GM12878 (cell line): Measurements from ENCODE around the gene SLX4IP. TPM values are rescaled to one million over a fixed set of nuclear protein-coding genes. Genes with fewer than 3 reads are reported as not detected.

ENCODE experiments used
- HDAC2 ChIP-seq: fragments of 200-600 bp; sonication (generic); IDR thresholded peaks from 2 replicates; pipeline ENCODE4 v1.6.1; 2017
- HDAC6 ChIP-seq: fragments of 200-600 bp; sonication (generic); IDR thresholded peaks from one replicate; pipeline ENCODE4 v1.8.0; 2017; ENCODE audit warnings: antibody characterized with exemption; ENCODE audit not compliant: unreplicated experiment
- IRF3 ChIP-seq: fragments of 450-650 bp; IDR thresholded peaks from 2 replicates; pipeline ENCODE4 v1.6.1; 2014; ENCODE audit warnings: mild to moderate bottlenecking
- KDM1A ChIP-seq: fragments of 200-600 bp; sonication (generic); IDR thresholded peaks from 2 replicates; pipeline ENCODE4 v1.6.1; 2016; ENCODE audit warnings: borderline replicate concordance
- PBX3 ChIP-seq: IDR thresholded peaks from 2 replicates; pipeline ENCODE4 v1.6.1; 2011; ENCODE audit warnings: mild to moderate bottlenecking, low read depth, low read length, moderate library complexity; ENCODE audit not compliant: insufficient replicate concordance
- POU2F2 ChIP-seq: IDR thresholded peaks from 3 replicates; pipeline ENCODE4 v1.6.1; 2011; ENCODE audit warnings: low read depth, mild to moderate bottlenecking, low read length, borderline replicate concordance
- RBBP5 ChIP-seq: fragments of 200-600 bp; sonication (generic); conservative IDR thresholded peaks from 2 replicates; pipeline ENCODE4 v1.6.1; 2016
- SREBF2 ChIP-seq: IDR thresholded peaks from 2 replicates; pipeline ENCODE4 v1.6.1; 2012; ENCODE audit warnings: mild to moderate bottlenecking, low read length
- TCF12 ChIP-seq: IDR thresholded peaks from 2 replicates; pipeline ENCODE4 v1.6.1; 2011; ENCODE audit warnings: low read depth, mild to moderate bottlenecking, low read length
- USF1 ChIP-seq: IDR thresholded peaks from 2 replicates; pipeline ENCODE4 v1.6.1; 2011; ENCODE audit warnings: borderline replicate concordance, low read depth, mild to moderate bottlenecking, moderate library complexity, mixed read lengths, low read length; ENCODE audit not compliant: insufficient read depth; ENCODE audit errors: extremely low read length
- polyA plus RNA-seq, 11 experiments: library from polyadenylated mRNA; depleted of rRNA in 4 of 11; unstranded in 6 of 11; stranded (reverse) in 5 of 11; fragments of >200 nt; fragmentation: Nextera tagmentation in 4 of 11; fragmentation: Illumina TruSeq in 1 of 11; extraction: Ambion mirVana in 4 of 11; extraction: Trizol in 1 of 11; gene quantifications; 1 replicate in 1 of 11; 2 replicates in 10 of 11; pipeline versions ENCODE4 v1.2.1 to v1.2.3, GENCODE V29; 2011 to 2016; ENCODE audit warnings: inconsistent platforms in 2 of 11, missing spikeins in 2 of 11, low read depth in 1 of 11
- total RNA-seq, 4 experiments: library from RNA; depleted of rRNA in 3 of 4; stranded (reverse); fragments of >200 nt in 3 of 4; fragmentation: Illumina TruSeq in 1 of 4; extraction: Trizol in 1 of 4; gene quantifications; 2 replicates each; pipeline versions ENCODE4 v1.2.1 to v1.2.3, GENCODE V29; 2013 to 2021

SLX4IP gene
- total and polyA plus RNA-seq, 10 of the 15 experiments (the other 5 are each of a cell fraction or from before 2014, with no cell fraction given): 2.2 to 11.0 (median 6.3) TPM

- TF ChIP-seq RBBP5 (no peak), HDAC6 (no peak), HDAC2 (no peak), USF1 (no peak), KDM1A (no peak), PBX3 (no peak), POU2F2 (no peak), SREBF2 (no peak), TCF12 (no peak), IRF3 (no peak)
- TF ChIP-seq, all 136 proteins: peak for 0
Observed at GRCh38 chr20:10398834-10399369, 36.2 kb upstream of the SLX4IP start (continued).
